SK-N-SH treated with all-trans-retinoic acid at 6 μM for 48 hours (cell line): ENCODE results near the gene SON.

Source experiments
- ATAC-seq: fragments of 200-7000 bp; cut with Tn5 transposase; 3 replicates; pipeline ENCODE4 v1.9.1; 2020; ENCODE audit warnings: mild to moderate bottlenecking, moderate library complexity
- ARNTL ChIP-seq: fragments of 450-650 bp; formaldehyde crosslinking; IDR thresholded peaks from 2 replicates; pipeline ENCODE4 v1.5.0; 2020; ENCODE audit warnings: low read depth, mild to moderate bottlenecking, moderate library complexity, borderline replicate concordance
- BACH2 ChIP-seq: fragments of 250-450 bp; sonication (Bioruptor Pico); IDR thresholded peaks from 2 replicates; pipeline ENCODE4 v1.9.0; 2021; ENCODE audit warnings: mild to moderate bottlenecking, borderline replicate concordance
- CREB5 ChIP-seq: fragments of 250-450 bp; sonication (Bioruptor Pico); IDR thresholded peaks from 2 replicates; pipeline ENCODE4 v1.5.1; 2020; ENCODE audit warnings: low read depth, mild to moderate bottlenecking, moderate library complexity
- CSDC2 ChIP-seq: fragments of 250-450 bp; sonication (Bioruptor Pico); IDR thresholded peaks from 2 replicates; pipeline ENCODE4 v1.5.0; 2020; ENCODE audit warnings: mild to moderate bottlenecking, moderate library complexity
- CSRNP3 ChIP-seq: fragments of 250-450 bp; sonication (Bioruptor Pico); IDR thresholded peaks from 2 replicates; pipeline ENCODE4 v1.5.1; 2021; ENCODE audit warnings: mild to moderate bottlenecking, moderate library complexity
- ESRRG ChIP-seq: fragments of 250-450 bp; sonication (Bioruptor Pico); IDR thresholded peaks from 2 replicates; pipeline ENCODE4 v1.6.1; 2021; ENCODE audit warnings: mild to moderate bottlenecking
- GLIS3 ChIP-seq: fragments of 250-450 bp; sonication (Bioruptor Pico); IDR thresholded peaks from 2 replicates; pipeline ENCODE4 v1.5.0; 2020; ENCODE audit warnings: mild to moderate bottlenecking, moderate library complexity
- ISL1 ChIP-seq: fragments of 250-450 bp; sonication (Bioruptor Pico); IDR thresholded peaks from 2 replicates; pipeline ENCODE4 v2.1.2; 2022; ENCODE audit warnings: mild to moderate bottlenecking, moderate library complexity
- PATZ1 ChIP-seq: fragments of 250-450 bp; sonication (Bioruptor Pico); IDR thresholded peaks from 2 replicates; pipeline ENCODE4 v1.8.0; 2020; ENCODE audit warnings: mild to moderate bottlenecking, moderate library complexity, borderline replicate concordance
- RARB ChIP-seq: fragments of 250-450 bp; sonication (Bioruptor Pico); IDR thresholded peaks from 2 replicates; pipeline ENCODE4 v1.8.0; 2021; ENCODE audit warnings: mild to moderate bottlenecking, moderate library complexity
- SNAI2 ChIP-seq: fragments of 250-450 bp; sonication (Bioruptor Pico); IDR thresholded peaks from 2 replicates; pipeline ENCODE4 v1.5.0; 2020; ENCODE audit warnings: mild to moderate bottlenecking, moderate library complexity
- TOX ChIP-seq: fragments of 250-450 bp; sonication (Bioruptor Pico); IDR thresholded peaks from 2 replicates; pipeline ENCODE4 v1.8.0; 2021; ENCODE audit warnings: mild to moderate bottlenecking, moderate library complexity, borderline replicate concordance
- ZC3H10 ChIP-seq: fragments of 250-450 bp; sonication (Bioruptor Pico); IDR thresholded peaks from 2 replicates; pipeline ENCODE4 v1.5.1; 2021; ENCODE audit warnings: mild to moderate bottlenecking, moderate library complexity
- ZFP3 ChIP-seq: fragments of 250-450 bp; sonication (Bioruptor Pico); IDR thresholded peaks from 2 replicates; pipeline ENCODE4 v1.5.0; 2020; ENCODE audit warnings: mild to moderate bottlenecking, moderate library complexity
- ZNF565 ChIP-seq: fragments of 450-650 bp; formaldehyde crosslinking; conservative IDR thresholded peaks from 2 replicates; pipeline ENCODE4 v1.5.0; 2020; ENCODE audit warnings: low read depth, mild to moderate bottlenecking, moderate library complexity
- ZNF70 ChIP-seq: fragments of 450-650 bp; formaldehyde crosslinking; IDR thresholded peaks from 2 replicates; pipeline ENCODE4 v1.5.0; 2020; ENCODE audit warnings: mild to moderate bottlenecking, moderate library complexity
- ZNF8 ChIP-seq: fragments of 450-650 bp; formaldehyde crosslinking; IDR thresholded peaks from 2 replicates; pipeline ENCODE4 v1.5.0; 2020; ENCODE audit warnings: mild to moderate bottlenecking, moderate library complexity
- TF ChIP-seq, protein P1 (sequence below): fragments of 250-450 bp; sonication (Bioruptor Pico); IDR thresholded peaks from 2 replicates; pipeline ENCODE4 v1.5.0; 2020; ENCODE audit warnings: mild to moderate bottlenecking, moderate library complexity

The SON gene

DNA sequence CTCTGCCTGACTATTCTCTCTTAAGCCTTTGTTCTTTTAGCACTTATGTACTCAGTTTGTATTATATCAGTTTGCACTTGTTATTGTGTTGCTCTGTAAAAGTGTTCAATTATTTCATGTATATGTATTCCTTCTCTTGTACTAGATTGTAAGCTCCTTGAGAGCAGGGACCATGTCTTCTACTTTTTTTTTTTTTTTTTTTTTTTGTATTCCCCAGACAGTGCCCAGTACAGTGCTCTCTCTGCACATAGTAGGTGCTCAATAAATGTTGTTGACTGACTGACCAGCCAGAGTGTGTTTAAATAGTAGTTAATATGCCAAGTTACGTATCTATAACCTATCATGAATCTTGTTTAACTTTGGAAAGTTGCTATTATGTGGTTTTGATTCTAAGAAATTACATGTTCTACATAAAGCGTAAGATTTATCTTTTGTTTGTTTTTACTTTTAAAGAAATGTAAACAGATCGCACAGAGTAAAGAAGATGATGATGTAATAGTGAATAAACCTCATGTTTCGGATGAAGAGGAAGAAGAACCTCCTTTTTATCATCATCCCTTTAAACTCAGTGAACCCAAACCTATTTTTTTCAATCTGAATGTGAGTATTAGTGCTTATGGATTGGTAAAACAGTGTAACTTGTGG, 16.1 kb downstream of the SON start:
- TF ChIP-seq ZFP3 (CRISPR knock-in tag) (no peak), BACH2 (CRISPR knock-in tag) (no peak), SNAI2 (CRISPR knock-in tag) (no peak), PATZ1 (CRISPR knock-in tag) (no peak), ESRRG (CRISPR knock-in tag) (no peak), ZNF8 (CRISPR knock-in tag) (no peak), RARB (CRISPR knock-in tag) (no peak), CSRNP3 (no peak), CREB5 (CRISPR knock-in tag) (no peak), ARNTL (CRISPR knock-in tag) (no peak), GLIS3 (no peak), ISL1 (no peak), CSDC2 (CRISPR knock-in tag) (no peak), ZNF565 (CRISPR knock-in tag) (no peak)
- TF ChIP-seq, protein P1, sequence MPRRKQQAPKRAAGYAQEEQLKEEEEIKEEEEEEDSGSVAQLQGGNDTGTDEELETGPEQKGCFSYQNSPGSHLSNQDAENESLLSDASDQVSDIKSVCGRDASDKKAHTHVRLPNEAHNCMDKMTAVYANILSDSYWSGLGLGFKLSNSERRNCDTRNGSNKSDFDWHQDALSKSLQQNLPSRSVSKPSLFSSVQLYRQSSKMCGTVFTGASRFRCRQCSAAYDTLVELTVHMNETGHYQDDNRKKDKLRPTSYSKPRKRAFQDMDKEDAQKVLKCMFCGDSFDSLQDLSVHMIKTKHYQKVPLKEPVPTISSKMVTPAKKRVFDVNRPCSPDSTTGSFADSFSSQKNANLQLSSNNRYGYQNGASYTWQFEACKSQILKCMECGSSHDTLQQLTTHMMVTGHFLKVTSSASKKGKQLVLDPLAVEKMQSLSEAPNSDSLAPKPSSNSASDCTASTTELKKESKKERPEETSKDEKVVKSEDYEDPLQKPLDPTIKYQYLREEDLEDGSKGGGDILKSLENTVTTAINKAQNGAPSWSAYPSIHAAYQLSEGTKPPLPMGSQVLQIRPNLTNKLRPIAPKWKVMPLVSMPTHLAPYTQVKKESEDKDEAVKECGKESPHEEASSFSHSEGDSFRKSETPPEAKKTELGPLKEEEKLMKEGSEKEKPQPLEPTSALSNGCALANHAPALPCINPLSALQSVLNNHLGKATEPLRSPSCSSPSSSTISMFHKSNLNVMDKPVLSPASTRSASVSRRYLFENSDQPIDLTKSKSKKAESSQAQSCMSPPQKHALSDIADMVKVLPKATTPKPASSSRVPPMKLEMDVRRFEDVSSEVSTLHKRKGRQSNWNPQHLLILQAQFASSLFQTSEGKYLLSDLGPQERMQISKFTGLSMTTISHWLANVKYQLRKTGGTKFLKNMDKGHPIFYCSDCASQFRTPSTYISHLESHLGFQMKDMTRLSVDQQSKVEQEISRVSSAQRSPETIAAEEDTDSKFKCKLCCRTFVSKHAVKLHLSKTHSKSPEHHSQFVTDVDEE (CRISPR knock-in tag) = no peak
- no peak for ATAC-seq

- no peak for ATAC-seq
- TF ChIP-seq CREB5 (CRISPR knock-in tag) = no peak
- no peak for TF ChIP-seq ZNF70
- TF ChIP-seq ZFP3 (CRISPR knock-in tag) = no peak
- TF ChIP-seq, protein P1 (CRISPR knock-in tag) = no peak
- no peak for TF ChIP-seq GLIS3
- no peak for TF ChIP-seq ZNF8 (CRISPR knock-in tag)
- TF ChIP-seq ESRRG (CRISPR knock-in tag) = no peak
- no peak for TF ChIP-seq TOX
- no peak for TF ChIP-seq ZC3H10 (CRISPR knock-in tag)
- TF ChIP-seq CSRNP3 = no peak
Measured at GRCh38 chr21:33559813-33560212, 17.0 kb downstream of the SON start.
